Activated T-helper 17 cell treated with anti-CD3 and anti-CD28 coated beads, Interleukin-2, amount 50 U/mL, for 72 hours (primary cell): ENCODE data around the gene OGFOD2. TPM values are rescaled to one million over a fixed set of nuclear protein-coding genes. Genes with fewer than 3 reads are reported as not detected.

Experiments
- ATAC-seq: fragments of 150-1000 bp; cut with Tn5 transposase; replicated peaks from 2 replicates; pipeline ENCODE4 v1.10.0; 2021; ENCODE audit warnings: mild to moderate bottlenecking, moderate library complexity
- H3K27ac Mint-ChIP-seq: one replicate; pipeline ENCODE4 v1.8.0; 2022; ENCODE audit warnings: mixed read lengths
- H3K27me3 Mint-ChIP-seq: one replicate; pipeline ENCODE4 v1.8.0; 2022; ENCODE audit warnings: mixed read lengths
- H3K36me3 Mint-ChIP-seq: one replicate; pipeline ENCODE4 v1.8.0; 2022; ENCODE audit warnings: low read depth, mild to moderate bottlenecking, mixed read lengths
- H3K4me1 Mint-ChIP-seq: one replicate; pipeline ENCODE4 v1.8.0; 2022; ENCODE audit warnings: mixed read lengths
- H3K4me3 Mint-ChIP-seq: one replicate; pipeline ENCODE4 v1.8.0; 2022; ENCODE audit warnings: mild to moderate bottlenecking, mixed read lengths
- H3K9me3 Mint-ChIP-seq: one replicate; pipeline ENCODE4 v1.8.0; 2022; ENCODE audit warnings: mixed read lengths
- total RNA-seq, 2 donors: library from RNA; stranded (reverse); gene quantifications; one replicate each; pipeline ENCODE4 v1.2.3, GENCODE V29; 2022

Gene OGFOD2
- total RNA-seq, 2 donors from 2014 or later: 24.9 to 28.6 TPM

DNA sequence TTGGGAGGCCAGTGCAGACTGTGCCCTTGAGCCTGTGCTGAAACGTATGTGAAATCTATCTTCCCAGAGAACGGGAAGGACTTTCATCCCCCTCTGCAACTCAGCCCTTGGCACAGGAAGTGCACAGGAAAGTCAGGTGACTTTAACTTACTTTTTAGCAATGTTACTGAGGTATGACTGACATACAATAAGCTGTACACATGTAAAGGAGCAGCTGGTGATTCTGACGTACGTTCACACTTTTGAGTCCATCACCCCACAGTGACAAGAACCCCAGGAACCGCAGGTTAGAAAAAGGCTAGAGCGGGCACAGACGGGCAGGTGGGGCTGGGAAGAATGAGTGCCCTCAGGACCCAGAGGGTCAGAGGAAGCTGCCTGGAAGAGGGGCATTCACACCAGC, 53.4 kb downstream of the OGFOD2 start:
- no peak for ATAC-seq

DNA sequence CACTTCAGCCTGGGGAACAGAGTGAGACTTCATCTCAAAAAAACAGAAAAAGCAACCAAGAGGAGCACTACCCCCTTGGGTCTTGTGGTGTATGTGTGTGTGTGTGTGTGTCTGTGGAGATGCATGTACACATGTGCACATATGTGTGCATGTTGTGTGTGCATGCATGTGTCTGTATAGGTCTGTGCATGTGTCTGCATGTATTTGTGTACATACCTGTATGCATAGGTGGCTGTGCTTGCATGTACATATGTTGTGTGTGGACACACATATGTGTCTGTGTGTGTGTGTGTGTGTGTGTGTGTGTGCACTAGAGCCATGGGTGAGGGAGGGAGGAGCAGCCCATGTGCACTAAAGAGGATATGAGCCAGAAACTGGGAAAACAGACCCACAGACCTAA, 54.5 kb downstream of the OGFOD2 start:
- H3K36me3 Mint-ChIP-seq: no peaks in the 10 kb centered on the region
- no peak overlapping the region for H3K27ac Mint-ChIP-seq
- ATAC-seq: no peak
- H3K27me3 Mint-ChIP-seq: no peaks in the 10 kb centered on the region
- peaks cover 13% of the 10 kb centered on the region for H3K4me1 Mint-ChIP-seq
- no peak overlapping the region for H3K4me3 Mint-ChIP-seq
- no peaks in the 10 kb centered on the region for H3K9me3 Mint-ChIP-seq

More for the DNA sequence above, 53.4 kb downstream of the OGFOD2 start:
- H3K36me3 Mint-ChIP-seq: no peaks in the 10 kb centered on the region
- H3K9me3 Mint-ChIP-seq: no peaks in the 10 kb centered on the region
- peaks cover 15% of the 10 kb centered on the region for H3K4me1 Mint-ChIP-seq
- no peak overlapping the region for H3K4me3 Mint-ChIP-seq
- no peaks in the 10 kb centered on the region for H3K27me3 Mint-ChIP-seq
- H3K27ac Mint-ChIP-seq: no peak overlapping the region

Other genes starting within 250 kb of the OGFOD2 start
- gene HCAR1, start 244.4 kb upstream of the OGFOD2 start, total RNA-seq: under 1 TPM in 1 of 2 donors, not detected in 1; 0.64 TPM
- 10 to 100 TPM; 65.3 to 78.9 TPM for gene DENR, start 222.4 kb upstream of the OGFOD2 start, total RNA-seq
- gene CCDC62, start 200.7 kb upstream of the OGFOD2 start, total RNA-seq: 1 to 10 TPM; 1.0 to 3.8 TPM
- gene HIP1R, start 139.8 kb upstream of the OGFOD2 start, total RNA-seq: 10 to 100 TPM; 14.7 to 23.3 TPM
- gene VPS37B, start 79.1 kb upstream of the OGFOD2 start, total RNA-seq: 10 to 100 TPM; 10.5 to 17.0 TPM
- gene ABCB9, start 8.8 kb upstream of the OGFOD2 start, total RNA-seq: 10 to 100 TPM in 1 of 2 donors, 1 to 10 TPM in 1; 7.7 to 12.0 TPM
- 100 to 1,000 TPM; 112 to 160 TPM for gene ARL6IP4, start 5.4 kb downstream of the OGFOD2 start, total RNA-seq
- 1 to 10 TPM; 4.1 to 4.6 TPM for gene PITPNM2, start 175.8 kb downstream of the OGFOD2 start, total RNA-seq